ENCODE results near the gene BAIAP2L2.
A peak's percentile ranks its signal among the peaks of the same experiment; 100 is the strongest.

Gene BAIAP2L2

GRCh38 chr22:38142606-38143005 is 32.1 kb upstream of the BAIAP2L2 start:
- no CpG with 5 or more reads among the region's 5 CpGs for WGBS, 2 donors (ENCODE audit: extremely low coverage in 2 of 2, insufficient read length in 2 of 2, insufficient replicate concordance in 1 of 2)

GRCh38 chr22:38141217-38141973 is 30.9 kb upstream of the BAIAP2L2 start:
- Histone ChIP-seq H2AFZ (ENCODE audit: low read length) (no peak overlapping the region), H3K79me1 (ENCODE audit: low read depth, low read length) (peaks cover 3% of the 10 kb centered on the region), H3K14ac (ENCODE audit: low read length) (no peak overlapping the region), H2AK5ac (ENCODE audit: low read depth, low read length) (no peak overlapping the region), H2BK12ac (ENCODE audit: low read length) (no peak overlapping the region), H3K27ac (replicated peaks; ENCODE audit: low read length) (no peak overlapping the region), H3K36me3 (replicated peaks in 1 of 2; ENCODE audit: control insufficient read depth in 2 of 2, insufficient read depth in 2 of 2, low read length in 2 of 2) (peaks cover 0 to 2% of the 10 kb centered on the region in 2 donors), H4K8ac (ENCODE audit: low read depth, low read length) (no peak overlapping the region), H3K18ac (ENCODE audit: low read length) (peak overlapping the region; percentile 48), H3K4ac (ENCODE audit: low read length) (no peak overlapping the region), H4K91ac (ENCODE audit: low read depth, low read length, poor library complexity) (no peak overlapping the region), H2BK5ac (ENCODE audit: low read length) (no peak overlapping the region), H2BK15ac (ENCODE audit: low read length) (no peak overlapping the region), H3K27me3 (ENCODE audit: control insufficient read depth in 3 of 3, insufficient read depth in 3 of 3, low read depth in 1 of 3, low read length in 3 of 3) (no peaks in the 10 kb centered on the region), H3K9me3 (replicated peaks in 1 of 2; ENCODE audit: control insufficient read depth in 2 of 2, insufficient read depth in 1 of 2, low read depth in 1 of 2, low read length in 2 of 2) (peaks cover 0 to 2% of the 10 kb centered on the region in 2 donors), H2BK120ac (ENCODE audit: low read depth, low read length) (no peak overlapping the region), H3K23ac (ENCODE audit: low read depth, low read length, poor library complexity) (no peak overlapping the region), H3K4me1 (ENCODE audit: control insufficient read depth in 2 of 2, insufficient read depth in 1 of 2, low read depth in 1 of 2, low read length in 2 of 2) (no peaks in the 10 kb centered on the region), H3K9ac (ENCODE audit: low read depth, low read length, poor library complexity) (no peak overlapping the region), H3K4me3 (ENCODE audit: low read length in 2 of 2) (no peak overlapping the region), H3K4me2 (ENCODE audit: insufficient read depth, low read length, poor library complexity, severe bottlenecking) (no peak overlapping the region)
- no CpG with 5 or more reads among the region's 16 CpGs for WGBS, 2 donors (ENCODE audit: extremely low coverage in 2 of 2, insufficient read length in 2 of 2, insufficient replicate concordance in 1 of 2)
- DNase-seq (ENCODE audit: low spot score): no peak

More at GRCh38 chr22:38142606-38143005, 32.1 kb upstream of the BAIAP2L2 start:
- H2BK12ac ChIP-seq (ENCODE audit: low read length): no peak overlapping the region
- H3K23ac ChIP-seq (ENCODE audit: low read depth, low read length, poor library complexity): no peak overlapping the region
- H3K27me3 ChIP-seq (ENCODE audit: control insufficient read depth in 3 of 3, insufficient read depth in 3 of 3, low read depth in 1 of 3, low read length in 3 of 3): no peaks in the 10 kb centered on the region
- no peak overlapping the region for H3K4ac ChIP-seq (ENCODE audit: low read length)
- no peak overlapping the region for H2BK120ac ChIP-seq (ENCODE audit: low read depth, low read length)
- H4K8ac ChIP-seq (ENCODE audit: low read depth, low read length): no peak overlapping the region
- H3K18ac ChIP-seq (ENCODE audit: low read length): peak overlapping the region; percentile 76
- H2BK5ac ChIP-seq (ENCODE audit: low read length): no peak overlapping the region
- H3K4me2 ChIP-seq (ENCODE audit: insufficient read depth, low read length, poor library complexity, severe bottlenecking): no peak overlapping the region
- H3K36me3 ChIP-seq (replicated peaks in 1 of 2; ENCODE audit: control insufficient read depth in 2 of 2, insufficient read depth in 2 of 2, low read length in 2 of 2): peaks cover 0 to 2% of the 10 kb centered on the region in 2 donors
- no peak overlapping the region for H3K9ac ChIP-seq (ENCODE audit: low read depth, low read length, poor library complexity)
- peaks cover 0 to 2% of the 10 kb centered on the region in 2 donors for H3K9me3 ChIP-seq (replicated peaks in 1 of 2; ENCODE audit: control insufficient read depth in 2 of 2, insufficient read depth in 1 of 2, low read depth in 1 of 2, low read length in 2 of 2)
- H4K91ac ChIP-seq (ENCODE audit: low read depth, low read length, poor library complexity): no peak overlapping the region
- no peaks in the 10 kb centered on the region for H3K4me1 ChIP-seq (ENCODE audit: control insufficient read depth in 2 of 2, insufficient read depth in 1 of 2, low read depth in 1 of 2, low read length in 2 of 2)
- no peak overlapping the region for H3K14ac ChIP-seq (ENCODE audit: low read length)
- H2AFZ ChIP-seq (ENCODE audit: low read length): no peak overlapping the region
- no peak for DNase-seq (ENCODE audit: low spot score)
- peak overlapping the region in 1 of 2 donors; percentile 11 for H3K4me3 ChIP-seq (ENCODE audit: low read length in 2 of 2)
- H3K79me1 ChIP-seq (ENCODE audit: low read depth, low read length): peaks cover 3% of the 10 kb centered on the region
- H3K27ac ChIP-seq (replicated peaks; ENCODE audit: low read length): no peak overlapping the region
- no peak overlapping the region for H2BK15ac ChIP-seq (ENCODE audit: low read length)
- no peak overlapping the region for H2AK5ac ChIP-seq (ENCODE audit: low read depth, low read length)

GRCh38 chr22:38139901-38140300 is 29.4 kb upstream of the BAIAP2L2 start:
- H2BK120ac ChIP-seq (ENCODE audit: low read depth, low read length): no peak overlapping the region
- H3K9ac ChIP-seq (ENCODE audit: low read depth, low read length, poor library complexity): no peak overlapping the region
- H3K27ac ChIP-seq (replicated peaks; ENCODE audit: low read length): no peak overlapping the region
- H3K4me2 ChIP-seq (ENCODE audit: insufficient read depth, low read length, poor library complexity, severe bottlenecking): no peak overlapping the region
- no peak overlapping the region for H3K14ac ChIP-seq (ENCODE audit: low read length)
- no peak overlapping the region for H2AK5ac ChIP-seq (ENCODE audit: low read depth, low read length)
- peaks cover 3 to 5% of the 10 kb centered on the region in 2 donors for H3K36me3 ChIP-seq (replicated peaks in 1 of 2; ENCODE audit: control insufficient read depth in 2 of 2, insufficient read depth in 2 of 2, low read length in 2 of 2)
- H3K4me3 ChIP-seq (ENCODE audit: low read length in 2 of 2): peak overlapping the region in 1 of 2 donors; percentile 12
- no peak overlapping the region for H4K8ac ChIP-seq (ENCODE audit: low read depth, low read length)
- no peak overlapping the region for H3K23ac ChIP-seq (ENCODE audit: low read depth, low read length, poor library complexity)
- no peak overlapping the region for H2BK5ac ChIP-seq (ENCODE audit: low read length)
- no peaks in the 10 kb centered on the region for H3K4me1 ChIP-seq (ENCODE audit: control insufficient read depth in 2 of 2, insufficient read depth in 1 of 2, low read depth in 1 of 2, low read length in 2 of 2)
- peaks cover 0 to 2% of the 10 kb centered on the region in 2 donors for H3K9me3 ChIP-seq (replicated peaks in 1 of 2; ENCODE audit: control insufficient read depth in 2 of 2, insufficient read depth in 1 of 2, low read depth in 1 of 2, low read length in 2 of 2)
- DNase-seq (ENCODE audit: low spot score): no peak
- no peak overlapping the region for H2AFZ ChIP-seq (ENCODE audit: low read length)
- no peak overlapping the region for H3K18ac ChIP-seq (ENCODE audit: low read length)
- no peaks in the 10 kb centered on the region for H3K27me3 ChIP-seq (ENCODE audit: control insufficient read depth in 3 of 3, insufficient read depth in 3 of 3, low read depth in 1 of 3, low read length in 3 of 3)
- no peak overlapping the region for H3K4ac ChIP-seq (ENCODE audit: low read length)
- H3K79me1 ChIP-seq (ENCODE audit: low read depth, low read length): no peaks in the 10 kb centered on the region
- no peak overlapping the region for H4K91ac ChIP-seq (ENCODE audit: low read depth, low read length, poor library complexity)
- no CpG with 5 or more reads among the region's 11 CpGs for WGBS, 2 donors (ENCODE audit: extremely low coverage in 2 of 2, insufficient read length in 2 of 2, insufficient replicate concordance in 1 of 2)
- no peak overlapping the region for H2BK12ac ChIP-seq (ENCODE audit: low read length)
- no peak overlapping the region for H2BK15ac ChIP-seq (ENCODE audit: low read length)

GRCh38 chr22:38138961-38139360 is 28.5 kb upstream of the BAIAP2L2 start:
- Histone ChIP-seq H3K79me1 (ENCODE audit: low read depth, low read length) (no peaks in the 10 kb centered on the region), H3K36me3 (replicated peaks in 1 of 2; ENCODE audit: control insufficient read depth in 2 of 2, insufficient read depth in 2 of 2, low read length in 2 of 2) (peaks cover 3 to 6% of the 10 kb centered on the region in 2 donors), H3K4me2 (ENCODE audit: insufficient read depth, low read length, poor library complexity, severe bottlenecking) (no peak overlapping the region), H3K23ac (ENCODE audit: low read depth, low read length, poor library complexity) (no peak overlapping the region), H3K14ac (ENCODE audit: low read length) (no peak overlapping the region), H3K4me3 (ENCODE audit: low read length in 2 of 2) (no peak overlapping the region), H4K8ac (ENCODE audit: low read depth, low read length) (no peak overlapping the region), H3K9me3 (replicated peaks in 1 of 2; ENCODE audit: control insufficient read depth in 2 of 2, insufficient read depth in 1 of 2, low read depth in 1 of 2, low read length in 2 of 2) (peaks cover 0 to 2% of the 10 kb centered on the region in 2 donors), H2BK120ac (ENCODE audit: low read depth, low read length) (no peak overlapping the region), H2AFZ (ENCODE audit: low read length) (no peak overlapping the region), H3K18ac (ENCODE audit: low read length) (no peak overlapping the region), H2BK12ac (ENCODE audit: low read length) (no peak overlapping the region), H3K4me1 (ENCODE audit: control insufficient read depth in 2 of 2, insufficient read depth in 1 of 2, low read depth in 1 of 2, low read length in 2 of 2) (no peaks in the 10 kb centered on the region), H4K91ac (ENCODE audit: low read depth, low read length, poor library complexity) (no peak overlapping the region), H2AK5ac (ENCODE audit: low read depth, low read length) (no peak overlapping the region), H3K27me3 (ENCODE audit: control insufficient read depth in 3 of 3, insufficient read depth in 3 of 3, low read depth in 1 of 3, low read length in 3 of 3) (no peaks in the 10 kb centered on the region), H2BK5ac (ENCODE audit: low read length) (no peak overlapping the region), H3K9ac (ENCODE audit: low read depth, low read length, poor library complexity) (no peak overlapping the region), H2BK15ac (ENCODE audit: low read length) (no peak overlapping the region), H3K4ac (ENCODE audit: low read length) (no peak overlapping the region), H3K27ac (replicated peaks; ENCODE audit: low read length) (no peak overlapping the region)
- WGBS, 2 donors (ENCODE audit: extremely low coverage in 2 of 2, insufficient read length in 2 of 2, insufficient replicate concordance in 1 of 2): no CpG with 5 or more reads among the region's 5 CpGs
- no peak for DNase-seq (ENCODE audit: low spot score)

Data from neuronal stem cell (in vitro differentiated cells).